B cell (primary cell): ENCODE results near the gene CLCNKA. TPM values are rescaled to one million over a fixed set of nuclear protein-coding genes. Genes with fewer than 3 reads are reported as not detected.
A peak's percentile ranks its signal among the peaks of the same experiment; 100 is the strongest.

ENCODE experiments used
- ATAC-seq: fragments of 200-7000 bp; cut with Tn5 transposase; one replicate; pipeline ENCODE4 v1.10.0; 2021; ENCODE audit warnings: low read depth, mild to moderate bottlenecking, moderate number of reproducible peaks, moderate library complexity
- CTCF ChIA-PET: fragments of 350-600 bp; sonication (Branson Sonifier 250); formaldehyde crosslinking; loops from one replicate; lab custom pipeline; 2021; ENCODE audit warnings: antibody characterized with exemption, inconsistent platforms; lab: Charles Lee
- POLR2A ChIA-PET: fragments of 350-600 bp; sonication (Branson Sonifier 250); formaldehyde crosslinking; loops from one replicate; lab custom pipeline; 2021; ENCODE audit warnings: antibody characterized with exemption; lab: Charles Lee
- DNase-seq: peaks from one replicate; pipeline ENCODE4 v3.0.0; 2013
- H2AFZ ChIP-seq: 2 replicates; pipeline ENCODE4 v1.6.1; 2012; ENCODE audit warnings: mild to moderate bottlenecking, low read depth, low read length; ENCODE audit not compliant: insufficient read depth, poor library complexity, severe bottlenecking
- H3K27ac ChIP-seq, 2 donors: 1 replicate in 1 of 2; 2 replicates in 1 of 2; pipeline ENCODE4 v1.5.1; 2012 to 2013; ENCODE audit warnings: low read length in 2 of 2, mild to moderate bottlenecking in 2 of 2, moderate library complexity in 1 of 2
- H3K27me3 ChIP-seq, 4 experiments: fragments of 200-600 bp in 1 of 4; sonication (generic) in 1 of 4; replicated peaks in 1 of 4; 1 replicate in 2 of 4; 2 replicates in 2 of 4; pipeline versions ENCODE4 v1.6.1 to v1.7.0; 2013 to 2016; ENCODE audit warnings: low read length in 3 of 4, mild to moderate bottlenecking in 2 of 4, mixed read lengths in 1 of 4, moderate library complexity in 1 of 4; ENCODE audit not compliant: insufficient read depth in 4 of 4, control insufficient read depth in 3 of 4; ENCODE audit errors: control extremely low read depth in 1 of 4
- H3K36me3 ChIP-seq, 2 experiments: replicated peaks in 1 of 2; 1 replicate in 1 of 2; 2 replicates in 1 of 2; pipeline versions ENCODE4 v1.6.1 to v1.7.1; 2013; ENCODE audit warnings: low read length in 1 of 2; ENCODE audit not compliant: insufficient read depth in 2 of 2, control insufficient read depth in 1 of 2; ENCODE audit errors: control extremely low read depth in 1 of 2, extremely low read depth in 1 of 2
- H3K4me1 ChIP-seq, 2 donors: fragments of 200-600 bp in 1 of 2; sonication (generic) in 1 of 2; 1 replicate in 1 of 2; 2 replicates in 1 of 2; pipeline versions ENCODE4 v1.5.1 to v1.6.1; 2013 to 2017; ENCODE audit warnings: low read length in 2 of 2; ENCODE audit not compliant: control insufficient read depth in 2 of 2, insufficient read depth in 2 of 2
- H3K4me2 ChIP-seq: replicated peaks from 2 replicates; pipeline ENCODE3; 2012; ENCODE audit warnings: mild to moderate bottlenecking, low read depth, low read length; ENCODE audit not compliant: poor library complexity, severe bottlenecking
- H3K4me3 ChIP-seq, 5 experiments: fragments of 200-600 bp in 1 of 5; sonication (generic) in 1 of 5; 1 replicate in 3 of 5; 2 replicates in 2 of 5; pipeline versions ENCODE4 v1.5.1 to v1.7.0; 2011 to 2016; ENCODE audit warnings: low read length in 4 of 5, mild to moderate bottlenecking in 4 of 5, low read depth in 2 of 5, control low read depth in 1 of 5, moderate library complexity in 1 of 5; ENCODE audit not compliant: insufficient read depth in 1 of 5; ENCODE audit errors: control extremely low read depth in 1 of 5, extremely low read depth in 1 of 5
- H3K79me2 ChIP-seq: fragments of 200-600 bp; sonication (generic); one replicate; pipeline ENCODE4 v1.6.0; 2016; ENCODE audit warnings: low read length; ENCODE audit not compliant: control insufficient read depth, insufficient read depth
- H3K9ac ChIP-seq: fragments of 200-600 bp; sonication (generic); 2 replicates; pipeline ENCODE4 v1.6.1; 2017; ENCODE audit warnings: mild to moderate bottlenecking, low read length, moderate library complexity
- H3K9me3 ChIP-seq, 3 donors: one replicate each; pipeline versions ENCODE4 v1.6.1 to v1.7.1; 2013; ENCODE audit warnings: low read length in 2 of 3; ENCODE audit not compliant: control insufficient read depth in 2 of 3, insufficient read depth in 1 of 3; ENCODE audit errors: control extremely low read depth in 1 of 3
- H4K20me1 ChIP-seq: 2 replicates; pipeline ENCODE4 v1.6.0; 2012; ENCODE audit warnings: mild to moderate bottlenecking, low read length; ENCODE audit not compliant: insufficient read depth, control insufficient read depth, poor library complexity, severe bottlenecking
- H3K27ac Mint-ChIP-seq: one replicate; pipeline ENCODE4 v1.8.0; 2021; ENCODE audit warnings: mixed read lengths
- H3K27me3 Mint-ChIP-seq: one replicate; pipeline ENCODE4 v1.8.0; 2021; ENCODE audit warnings: mixed read lengths
- H3K4me1 Mint-ChIP-seq: one replicate; pipeline ENCODE4 v1.8.0; 2021; ENCODE audit warnings: mixed read lengths
- H3K4me3 Mint-ChIP-seq: one replicate; pipeline ENCODE4 v1.8.0; 2021; ENCODE audit warnings: mixed read lengths
- H3K9me3 Mint-ChIP-seq: one replicate; pipeline ENCODE4 v1.8.0; 2022; ENCODE audit warnings: mixed read lengths; ENCODE audit not compliant: insufficient read depth
- EZH2 ChIP-seq: IDR thresholded peaks from 2 replicates; pipeline ENCODE4 v1.6.1; 2012; ENCODE audit warnings: borderline replicate concordance, low read depth, mild to moderate bottlenecking, moderate library complexity, low read length; ENCODE audit not compliant: insufficient read depth, poor library complexity, severe bottlenecking
- WGBS: methylation state at CpG from one replicate; pipeline ENCODE4 v1.1.5; 2013; ENCODE audit warnings: missing lambda C conversion rate; ENCODE audit not compliant: insufficient coverage; 5-methylcytosine and 5-hydroxymethylcytosine counted together
- intact Hi-C: fragments of 100-400 bp; cut with micrococcal nuclease; formaldehyde crosslinking; loops from one replicate; pipeline ENCODE4 v1.10.0; 2022
- polyA plus RNA-seq: library from polyadenylated mRNA; depleted of rRNA; stranded (reverse); fragments of >200 nt; gene quantifications from 2 replicates; pipeline ENCODE4 v1.2.3, GENCODE V29; 2012
- total RNA-seq, 2 donors: library from RNA; stranded (reverse); fragments of 120-200 nt in 1 of 2; gene quantifications; 1 replicate in 1 of 2; 2 replicates in 1 of 2; pipeline versions ENCODE4 v1.2.3 to v1.2.4, GENCODE V29; 2013 to 2022
- TF ChIP-seq, protein P1 (sequence below): fragments of 200-600 bp; IDR thresholded peaks from one replicate; pipeline ENCODE4 v1.8.0; 2022; ENCODE audit warnings: antibody characterized with exemption, mild to moderate bottlenecking

The CLCNKA gene
- total and polyA plus RNA-seq, 2 donors (not counting 1 experiment from before 2014, with no cell fraction given): 0.03 TPM; not detected in 1

GRCh38 chr1:15973772-15974171 is 48.1 kb upstream of the CLCNKA start:
- H3K27me3 Mint-ChIP-seq: no peaks in the 10 kb centered on the region
- Histone ChIP-seq H3K9me3 (peaks cover 0 to 4% (median 0%) of the 10 kb centered on the region in 3 donors), H4K20me1 (no peaks in the 10 kb centered on the region), H3K9ac (no peak overlapping the region), H3K4me1 (peaks cover 20 to 33% of the 10 kb centered on the region in 2 donors), H3K36me3 (peaks cover 2 to 38% of the 10 kb centered on the region in 2 experiments), H2AFZ (no peak overlapping the region), H3K27me3 (no peaks in the 10 kb centered on the region), H3K4me2 (no peak overlapping the region), H3K79me2 (peaks cover 83% of the 10 kb centered on the region), H3K27ac (peak overlapping the region in 1 of 2 donors; percentile 86), H3K4me3 (no peak overlapping the region)
- H3K4me1 Mint-ChIP-seq: peaks cover 35% of the 10 kb centered on the region
- WGBS: 100% methylated on average over 2 of the region's 4 CpGs
- no peaks in the 10 kb centered on the region for H3K9me3 Mint-ChIP-seq
- no peak for TF ChIP-seq EZH2
- TF ChIP-seq, protein P1, sequence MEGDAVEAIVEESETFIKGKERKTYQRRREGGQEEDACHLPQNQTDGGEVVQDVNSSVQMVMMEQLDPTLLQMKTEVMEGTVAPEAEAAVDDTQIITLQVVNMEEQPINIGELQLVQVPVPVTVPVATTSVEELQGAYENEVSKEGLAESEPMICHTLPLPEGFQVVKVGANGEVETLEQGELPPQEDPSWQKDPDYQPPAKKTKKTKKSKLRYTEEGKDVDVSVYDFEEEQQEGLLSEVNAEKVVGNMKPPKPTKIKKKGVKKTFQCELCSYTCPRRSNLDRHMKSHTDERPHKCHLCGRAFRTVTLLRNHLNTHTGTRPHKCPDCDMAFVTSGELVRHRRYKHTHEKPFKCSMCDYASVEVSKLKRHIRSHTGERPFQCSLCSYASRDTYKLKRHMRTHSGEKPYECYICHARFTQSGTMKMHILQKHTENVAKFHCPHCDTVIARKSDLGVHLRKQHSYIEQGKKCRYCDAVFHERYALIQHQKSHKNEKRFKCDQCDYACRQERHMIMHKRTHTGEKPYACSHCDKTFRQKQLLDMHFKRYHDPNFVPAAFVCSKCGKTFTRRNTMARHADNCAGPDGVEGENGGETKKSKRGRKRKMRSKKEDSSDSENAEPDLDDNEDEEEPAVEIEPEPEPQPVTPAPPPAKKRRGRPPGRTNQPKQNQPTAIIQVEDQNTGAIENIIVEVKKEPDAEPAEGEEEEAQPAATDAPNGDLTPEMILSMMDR: no peak
- H3K4me3 Mint-ChIP-seq: peak overlapping the region; percentile 29
- intact Hi-C loops: loop anchor here (2.0 to 10.0 kb wide), 2 partner anchors 139 to 391 kb away; partner anchors contain the start of gene SZRD1
- CTCF ChIA-PET: interaction anchor here (0.8 to 3.2 kb wide), 3 partner anchors 10 to 734 kb away, joined by 3 to 24 read pairs (median 7); no protein-coding TSS in a partner anchor
- DNase-seq (no peak), ATAC-seq (no peak)
- peak overlapping the region; percentile 17 for H3K27ac Mint-ChIP-seq
- POLR2A ChIA-PET: interaction anchor here (0.6 kb wide), 2 partner anchors 130 to 158 kb away, joined by 4 to 6 read pairs; no protein-coding TSS in a partner anchor

DNA sequence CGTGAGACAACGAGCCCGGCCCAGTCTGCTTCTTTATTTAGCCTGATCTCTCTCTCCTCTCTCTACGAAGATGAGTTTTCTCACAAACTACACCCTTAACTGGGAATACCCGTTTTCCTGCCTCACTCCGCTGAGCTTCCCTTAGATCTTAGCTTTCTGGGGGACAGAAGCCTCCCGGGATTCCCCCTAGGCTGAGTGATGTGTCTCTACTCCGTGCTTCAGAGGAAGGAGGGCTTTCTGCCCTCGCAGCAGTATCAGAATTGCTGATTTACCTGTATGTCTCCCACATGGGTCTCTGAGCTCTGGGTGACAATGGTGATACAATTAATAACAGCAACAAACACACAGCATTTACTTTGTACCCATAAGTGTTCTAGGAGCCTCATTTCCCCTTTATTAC is 47.0 kb upstream of the CLCNKA start:
- peak overlapping the region; percentile 91 for H3K27ac Mint-ChIP-seq
- H3K27me3 Mint-ChIP-seq: no peaks in the 10 kb centered on the region
- Histone ChIP-seq H4K20me1 (no peaks in the 10 kb centered on the region), H3K27me3 (no peaks in the 10 kb centered on the region), H3K9me3 (no peaks in the 10 kb centered on the region), H3K27ac (peak overlapping the region; percentile 66 to 86), H3K36me3 (peaks cover 2 to 28% of the 10 kb centered on the region in 2 experiments), H2AFZ (peak overlapping the region; percentile 87), H3K4me2 (peak overlapping the region; percentile 88), H3K4me1 (peaks cover 20 to 33% of the 10 kb centered on the region in 2 donors), H3K9ac (peak overlapping the region; percentile 86), H3K4me3 (peak overlapping the region; percentile 58 to 94 (median 88)), H3K79me2 (peaks cover 73% of the 10 kb centered on the region)
- ATAC-seq (peak; percentile 17), DNase-seq (peak; percentile 58)
- no peak for TF ChIP-seq EZH2
- TF ChIP-seq, protein P1: no peak
- H3K4me3 Mint-ChIP-seq: peak overlapping the region; percentile 93
- whole genome bisulfite sequencing: 55% methylated on average over 7 of the region's 9 CpGs
- ChIA-PET POLR2A (interaction anchor here (0.7 to 3.0 kb wide), 6 partner anchors 8 to 162 kb away, joined by 3 to 11 read pairs (median 8); no protein-coding TSS in a partner anchor), CTCF (interaction anchor here (0.6 to 3.2 kb wide), 9 partner anchors 8 to 162 kb away, joined by 3 to 24 read pairs (median 4); no protein-coding TSS in a partner anchor)
- intact Hi-C loops: loop anchor here (1.0 to 10.0 kb wide), 4 partner anchors 9 to 390 kb away; partner anchors contain the start of gene SZRD1
- peaks cover 35% of the 10 kb centered on the region for H3K4me1 Mint-ChIP-seq
- no peaks in the 10 kb centered on the region for H3K9me3 Mint-ChIP-seq
